Endothelial cell of umbilical vein (primary cell): ENCODE results near the gene C1orf174. TPM values are rescaled to one million over a fixed set of nuclear protein-coding genes. Genes with fewer than 3 reads are reported as not detected.

Experiments
- BruUV-seq: library from RNA; stranded (reverse); fragments of 400-500 nt; replicated peaks from 2 replicates; lab custom pipeline; 2021; lab: Mats Ljungman, UMichigan
- CTCF ChIA-PET: fragments of 300-600, 350-600 bp; sonication (Branson Sonifier 250); formaldehyde crosslinking; loops from one replicate; lab custom pipeline; 2021; ENCODE audit warnings: antibody characterized with exemption, inconsistent platforms; lab: Charles Lee
- POLR2A ChIA-PET: fragments of 300-600, 350-600 bp; sonication (Branson Sonifier 250); formaldehyde crosslinking; loops from one replicate; lab custom pipeline; 2021; ENCODE audit warnings: antibody characterized with exemption, inconsistent platforms; lab: Charles Lee
- DNase-seq: peaks from one replicate; pipeline ENCODE4 v3.0.0-alpha.2; 2011; ENCODE audit warnings: low read depth, low spot score
- FAIRE-seq: peaks from 2 replicates; lab custom pipeline; 2011; peaks lifted over from hg19 to GRCh38; lab: Jason Lieb, UNC
- H2AFZ ChIP-seq: 2 replicates; pipeline ENCODE4 v1.6.0; 2012; ENCODE audit warnings: low read depth, low read length, control low read depth, inconsistent platforms
- H3K27ac ChIP-seq: 2 replicates; pipeline ENCODE4 v1.5.1; 2011; ENCODE audit warnings: low read depth, mild to moderate bottlenecking, control low read depth, low read length, moderate library complexity; ENCODE audit not compliant: insufficient read depth
- H3K27me3 ChIP-seq, 2 experiments: 2 replicates each; pipeline versions ENCODE4 v1.6.0 to v1.6.1; 2011; ENCODE audit warnings: low read length in 2 of 2, mixed read lengths in 1 of 2; ENCODE audit not compliant: control insufficient read depth in 2 of 2, insufficient read depth in 2 of 2
- H3K36me3 ChIP-seq, 2 experiments: 2 replicates in 1 of 2; 3 replicates in 1 of 2; pipeline ENCODE4 v1.5.1; 2011; ENCODE audit warnings: low read length in 2 of 2, mild to moderate bottlenecking in 1 of 2, moderate library complexity in 1 of 2; ENCODE audit not compliant: control insufficient read depth in 2 of 2, insufficient read depth in 2 of 2; ENCODE audit errors: extremely low read depth in 1 of 2
- H3K4me1 ChIP-seq: 3 replicates; pipeline ENCODE4 v1.5.1; 2011; ENCODE audit warnings: mild to moderate bottlenecking, low read length; ENCODE audit not compliant: control insufficient read depth, insufficient read depth; ENCODE audit errors: extremely low read depth
- H3K4me2 ChIP-seq: 2 replicates; pipeline ENCODE4 v1.6.1; 2011; ENCODE audit warnings: low read length, control low read depth, mixed read lengths; ENCODE audit not compliant: insufficient read depth
- H3K4me3 ChIP-seq, 3 experiments: fragments of 200-600 bp in 1 of 3; sonication (generic), shearing (Covaris generic) in 1 of 3; replicated peaks in 1 of 3; 2 replicates each; pipeline ENCODE4 v1.5.1; 2011 to 2016; ENCODE audit warnings: control low read depth in 3 of 3, low read length in 3 of 3, mild to moderate bottlenecking in 2 of 3, inconsistent platforms in 1 of 3, low read depth in 1 of 3, moderate library complexity in 1 of 3; ENCODE audit not compliant: insufficient read depth in 1 of 3
- H3K79me2 ChIP-seq: 2 replicates; pipeline ENCODE4 v1.6.0; 2012; ENCODE audit warnings: low read length, inconsistent platforms; ENCODE audit not compliant: control insufficient read depth, insufficient read depth
- H3K9ac ChIP-seq: replicated peaks from 2 replicates; pipeline ENCODE3; 2011; ENCODE audit warnings: low read length, control low read depth; ENCODE audit not compliant: insufficient read depth; ENCODE audit errors: extremely low read depth
- H3K9me1 ChIP-seq: replicated peaks from 3 replicates; pipeline ENCODE4 v1.6.0; 2011; ENCODE audit warnings: mild to moderate bottlenecking, low read length; ENCODE audit not compliant: control insufficient read depth, insufficient read depth; ENCODE audit errors: extremely low read depth
- H3K9me3 ChIP-seq: replicated peaks from 2 replicates; pipeline ENCODE4 v1.5.1; 2012; ENCODE audit warnings: low read length, inconsistent platforms; ENCODE audit not compliant: control insufficient read depth, insufficient read depth
- H4K20me1 ChIP-seq: replicated peaks from 2 replicates; pipeline ENCODE3; 2011; ENCODE audit warnings: mild to moderate bottlenecking, low read length; ENCODE audit not compliant: control insufficient read depth, insufficient read depth; ENCODE audit errors: extremely low read depth
- EZH2 ChIP-seq: IDR thresholded peaks from 2 replicates; pipeline ENCODE4 v1.6.1; 2012; ENCODE audit warnings: borderline replicate concordance, low read depth, mild to moderate bottlenecking, moderate library complexity, low read length, inconsistent platforms; ENCODE audit not compliant: severe bottlenecking
- FOS ChIP-seq: IDR thresholded peaks from 2 replicates; pipeline ENCODE4 v1.6.1; 2011; ENCODE audit warnings: mild to moderate bottlenecking, low read length, moderate library complexity, borderline replicate concordance; ENCODE audit not compliant: insufficient read depth
- GATA2 ChIP-seq: IDR thresholded peaks from 2 replicates; pipeline ENCODE4 v1.7.0; 2011; ENCODE audit warnings: low read depth, mild to moderate bottlenecking, moderate library complexity, mixed read lengths, low read length; ENCODE audit not compliant: insufficient read length, insufficient read depth
- JUN ChIP-seq: IDR thresholded peaks from 2 replicates; pipeline ENCODE4 v1.6.1; 2011; ENCODE audit warnings: borderline replicate concordance, low read depth; ENCODE audit not compliant: insufficient read length, insufficient read depth
- MAX ChIP-seq: IDR thresholded peaks from 2 replicates; pipeline ENCODE4 v1.6.1; 2011; ENCODE audit not compliant: insufficient read depth, insufficient read length
- MYC ChIP-seq: IDR thresholded peaks from one replicate; pipeline ENCODE4 v1.6.1; 2011; ENCODE audit warnings: mild to moderate bottlenecking, low read depth, low read length
- POLR2A ChIP-seq: IDR thresholded peaks from 2 replicates; pipeline ENCODE4 v1.6.1; 2012; ENCODE audit warnings: low read depth, mild to moderate bottlenecking, control low read depth, low read length
- POLR2AphosphoS5 ChIP-seq: IDR thresholded peaks from 2 replicates; pipeline ENCODE4 v1.6.1; 2012; ENCODE audit warnings: low read depth, mild to moderate bottlenecking, control low read depth, low read length, moderate library complexity; ENCODE audit not compliant: insufficient read depth
- dilution Hi-C: fragments of 300-500 bp; cut with MboI; formaldehyde crosslinking; loops from one replicate; pipeline ENCODE4 v1.15.0; 2019; ENCODE audit warnings: low sequenced_read_pairs; ENCODE audit not compliant: extremely low pct_ligation_motif_present
- intact Hi-C: fragments of 100-400 bp; cut with micrococcal nuclease; formaldehyde crosslinking; loops from one replicate; pipeline ENCODE4 v1.10.0; 2022
- polyA plus RNA-seq, 4 experiments: library from polyadenylated mRNA; depleted of rRNA in 3 of 4; stranded (reverse) in 3 of 4; unstranded in 1 of 4; fragments of >200 nt; gene quantifications; 2 replicates each; pipeline versions ENCODE4 v1.2.1 to v1.2.3, GENCODE V29; 2011 to 2012; ENCODE audit warnings: missing spikeins in 1 of 4
- total RNA-seq: library from RNA; stranded (reverse); gene quantifications from 2 replicates; pipeline ENCODE4 v1.2.3, GENCODE V29; 2021
- TF ChIP-seq, protein P1 (sequence below), 2 donors: IDR thresholded peaks; 1 replicate in 1 of 2; 2 replicates in 1 of 2; pipeline ENCODE4 v1.5.1; 2011; ENCODE audit warnings: low read length in 2 of 2, mild to moderate bottlenecking in 2 of 2, moderate library complexity in 2 of 2, control low read depth in 1 of 2, inconsistent platforms in 1 of 2, low read depth in 1 of 2; ENCODE audit not compliant: insufficient read depth in 1 of 2; ENCODE audit errors: extremely low read depth in 1 of 2

C1orf174 gene
- total and polyA plus RNA-seq, 2 donors (not counting 3 experiments of a cell fraction or from before 2014, with no cell fraction given): 28.0 to 31.7 TPM

- H3K9me3 ChIP-seq: no peaks in the 10 kb centered on the region
- no TSS peak for BruUV-seq
- CTCF ChIA-PET: interaction anchor here (1.5 kb wide), 1 partner anchor 11 kb away, joined by 4 read pairs; no protein-coding TSS in a partner anchor
- H3K27ac ChIP-seq: no peak overlapping the region
- H3K4me3 ChIP-seq: no peak overlapping the region
- H3K9ac ChIP-seq: no peak overlapping the region
- POLR2A ChIA-PET: no interaction called here
- TF ChIP-seq GATA2 (no peak), POLR2A (no peak)
- H3K36me3 ChIP-seq: peaks cover 7 to 12% of the 10 kb centered on the region in 2 experiments
- FAIRE-seq (no peak), DNase-seq (no peak)
- intact Hi-C loops: no loop called here
- dilution Hi-C loops: no loop called here
- no peaks in the 10 kb centered on the region for H4K20me1 ChIP-seq
- no peaks in the 10 kb centered on the region for H3K27me3 ChIP-seq
- no peaks in the 10 kb centered on the region for H3K4me1 ChIP-seq
- no peak overlapping the region for H3K4me2 ChIP-seq
- H2AFZ ChIP-seq: no peak overlapping the region
- H3K79me2 ChIP-seq: no peaks in the 10 kb centered on the region
- H3K9me1 ChIP-seq: no peaks in the 10 kb centered on the region
Observed at GRCh38 chr1:3847081-3847480, 53.0 kb downstream of the C1orf174 start.

GRCh38 chr1:3846541-3846940 lies 53.5 kb downstream of the C1orf174 start:
- Histone ChIP-seq H2AFZ (no peak overlapping the region), H3K4me1 (no peaks in the 10 kb centered on the region), H3K36me3 (peaks cover 7 to 12% of the 10 kb centered on the region in 2 experiments), H4K20me1 (no peaks in the 10 kb centered on the region), H3K79me2 (no peaks in the 10 kb centered on the region), H3K27ac (no peak overlapping the region), H3K4me2 (no peak overlapping the region), H3K9ac (no peak overlapping the region), H3K9me3 (no peaks in the 10 kb centered on the region), H3K4me3 (no peak overlapping the region), H3K9me1 (no peaks in the 10 kb centered on the region), H3K27me3 (no peaks in the 10 kb centered on the region)
- BruUV-seq: no TSS peak
- FAIRE-seq (no peak), DNase-seq (peak; percentile 32)
- POLR2A ChIA-PET: no interaction called here
- CTCF ChIA-PET: interaction anchor here (0.7 to 1.5 kb wide), 2 partner anchors 10 to 11 kb away, joined by 3 to 4 read pairs; no protein-coding TSS in a partner anchor
- intact Hi-C loops: no loop called here
- no peak for TF ChIP-seq POLR2AphosphoS5
- TF ChIP-seq MYC: no peak
- no peak for TF ChIP-seq POLR2A
- no peak for TF ChIP-seq JUN
- TF ChIP-seq GATA2: no peak
- no peak for TF ChIP-seq FOS
- TF ChIP-seq MAX: no peak
- TF ChIP-seq, protein P1, sequence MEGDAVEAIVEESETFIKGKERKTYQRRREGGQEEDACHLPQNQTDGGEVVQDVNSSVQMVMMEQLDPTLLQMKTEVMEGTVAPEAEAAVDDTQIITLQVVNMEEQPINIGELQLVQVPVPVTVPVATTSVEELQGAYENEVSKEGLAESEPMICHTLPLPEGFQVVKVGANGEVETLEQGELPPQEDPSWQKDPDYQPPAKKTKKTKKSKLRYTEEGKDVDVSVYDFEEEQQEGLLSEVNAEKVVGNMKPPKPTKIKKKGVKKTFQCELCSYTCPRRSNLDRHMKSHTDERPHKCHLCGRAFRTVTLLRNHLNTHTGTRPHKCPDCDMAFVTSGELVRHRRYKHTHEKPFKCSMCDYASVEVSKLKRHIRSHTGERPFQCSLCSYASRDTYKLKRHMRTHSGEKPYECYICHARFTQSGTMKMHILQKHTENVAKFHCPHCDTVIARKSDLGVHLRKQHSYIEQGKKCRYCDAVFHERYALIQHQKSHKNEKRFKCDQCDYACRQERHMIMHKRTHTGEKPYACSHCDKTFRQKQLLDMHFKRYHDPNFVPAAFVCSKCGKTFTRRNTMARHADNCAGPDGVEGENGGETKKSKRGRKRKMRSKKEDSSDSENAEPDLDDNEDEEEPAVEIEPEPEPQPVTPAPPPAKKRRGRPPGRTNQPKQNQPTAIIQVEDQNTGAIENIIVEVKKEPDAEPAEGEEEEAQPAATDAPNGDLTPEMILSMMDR (IDR thresholded peaks at IDR 0.05; ENCODE audit: extremely low read depth in 1 of 2, insufficient read depth in 1 of 2, low read depth in 1 of 2, low read length in 2 of 2): no peak
- TF ChIP-seq EZH2: no peak
- dilution Hi-C loops: no loop called here
